Body of pancreas (tissue), 4 donors: ENCODE measurements around the gene DNMT3A. TPM values are rescaled to one million over a fixed set of nuclear protein-coding genes. Genes with fewer than 3 reads are reported as not detected.

Experiments
- ATAC-seq: fragments of 150-250 bp; one replicate; pipeline ENCODE4 v1.9.1; 2016
- DNase-seq, 4 donors: peaks; one replicate each; pipeline ENCODE4 v3.0.0-alpha.2; 2019
- H3K27ac ChIP-seq, 4 donors: fragments of 200-600 bp; sonication (generic); 1 replicate in 3 of 4; 2 replicates in 1 of 4; pipeline versions ENCODE4 v1.5.1 to v1.6.1; 2016 to 2019; ENCODE audit warnings: mild to moderate bottlenecking in 1 of 4, mixed read lengths in 1 of 4, moderate library complexity in 1 of 4
- H3K27me3 ChIP-seq, 2 donors: fragments of 200-600 bp; sonication (generic); one replicate each; pipeline ENCODE4 v1.6.0; 2016; ENCODE audit warnings: mild to moderate bottlenecking in 1 of 2
- H3K36me3 ChIP-seq, 2 donors: fragments of 200-600 bp; sonication (generic); replicated peaks in 1 of 2; 2 replicates each; pipeline ENCODE4 v1.5.1; 2016; ENCODE audit warnings: low read depth in 2 of 2; ENCODE audit not compliant: insufficient read depth in 1 of 2
- H3K4me1 ChIP-seq: fragments of 200-600 bp; sonication (generic); one replicate; pipeline ENCODE4 v1.6.0; 2016
- H3K4me3 ChIP-seq, 2 donors: fragments of 200-600 bp; sonication (generic); 1 replicate in 1 of 2; 2 replicates in 1 of 2; pipeline ENCODE4 v1.5.1; 2016 to 2019
- H3K9me3 ChIP-seq, 3 donors: fragments of 200-600 bp; sonication (generic); 1 replicate in 2 of 3; 2 replicates in 1 of 3; pipeline ENCODE4 v1.5.1; 2016
- CTCF ChIP-seq, 7 experiments: fragments of 450-650 bp in 4 of 7; fragments of 200-600 bp in 3 of 7; sonication (generic) in 3 of 7; IDR thresholded peaks; one replicate each; pipeline ENCODE4 v1.5.1; 2016 to 2019; ENCODE audit warnings: antibody characterized with exemption in 7 of 7
- POLR2A ChIP-seq, 3 donors: fragments of 450-650 bp; IDR thresholded peaks; one replicate each; pipeline ENCODE4 v1.6.1; 2016; ENCODE audit warnings: antibody characterized with exemption in 3 of 3, mild to moderate bottlenecking in 2 of 3
- WGBS, 2 donors: methylation state at CpG; one replicate each; pipeline ENCODE4 v1.1.5; 2017; 5-methylcytosine and 5-hydroxymethylcytosine counted together
- intact Hi-C: fragments of 100-400 bp; cut with DNase I; formaldehyde crosslinking; loops from one replicate; pipeline ENCODE4 v1.15.1; 2023
- total RNA-seq, 2 donors: library from RNA; depleted of rRNA; stranded (reverse); fragments of >200 nt; gene quantifications; one replicate each; pipeline ENCODE4 v1.1.0, GENCODE V29; 2016

The DNMT3A gene
- total RNA-seq, 2 donors from 2014 or later = 18.7 to 27.4 TPM

DNA sequence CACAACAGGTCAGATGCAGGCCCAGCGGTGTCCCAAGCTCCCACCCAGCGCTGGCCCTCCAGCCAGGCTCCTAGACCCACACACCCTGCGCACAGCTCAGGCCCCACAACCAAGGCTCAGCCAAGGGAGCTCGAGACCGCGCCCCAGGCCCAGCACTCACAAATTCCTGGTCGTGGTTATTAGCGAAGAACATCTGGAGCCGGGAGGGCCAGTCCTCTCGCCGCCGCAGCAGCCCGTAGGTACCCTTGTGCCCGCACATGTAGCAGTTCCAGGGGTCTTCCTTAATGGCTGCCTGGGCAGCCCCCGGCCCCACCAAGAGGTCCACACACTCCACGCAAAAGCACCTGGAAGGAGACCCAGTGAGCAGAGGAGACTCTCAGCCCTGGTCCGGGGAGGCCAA is 97.7 kb downstream of the DNMT3A start:
- TF ChIP-seq POLR2A (IDR thresholded peaks at IDR 0.05) (no peak), CTCF (IDR thresholded peaks at IDR 0.05) (no peak)
- Histone ChIP-seq H3K9me3 (no peaks in the 10 kb centered on the region), H3K36me3 (peaks cover 22 to 52% of the 10 kb centered on the region in 2 donors), H3K4me3 (no peak overlapping the region), H3K27ac (no peak overlapping the region), H3K4me1 (no peaks in the 10 kb centered on the region), H3K27me3 (no peaks in the 10 kb centered on the region)
- ATAC-seq (no peak), DNase-seq (no peak)
- 94 to 95% methylated on average over 4 to 17 of the region's 17 CpGs for WGBS, 2 donors
- intact Hi-C loops = no loop called here

GRCh38 chr2:25241452-25241851 is 100.3 kb downstream of the DNMT3A start:
- intact Hi-C loops = no loop called here
- no peak overlapping the region for H3K4me3 ChIP-seq
- H3K36me3 ChIP-seq = peaks cover 20 to 46% of the 10 kb centered on the region in 2 donors
- no peak for DNase-seq
- H3K4me1 ChIP-seq = no peaks in the 10 kb centered on the region
- no peak overlapping the region for H3K27ac ChIP-seq
- ATAC-seq = no peak
- no peaks in the 10 kb centered on the region for H3K9me3 ChIP-seq
- 93 to 97% methylated on average over 11 to 12 of the region's 13 CpGs for WGBS, 2 donors
- H3K27me3 ChIP-seq = no peaks in the 10 kb centered on the region
- no peak for TF ChIP-seq CTCF (IDR thresholded peaks at IDR 0.05)
- no peak for TF ChIP-seq POLR2A (IDR thresholded peaks at IDR 0.05)

- ATAC-seq (no peak), DNase-seq (no peak)
- Histone ChIP-seq H3K27me3 (no peaks in the 10 kb centered on the region), H3K4me3 (no peak overlapping the region), H3K36me3 (peaks cover 12 to 39% of the 10 kb centered on the region in 2 donors), H3K4me1 (no peaks in the 10 kb centered on the region), H3K9me3 (no peaks in the 10 kb centered on the region), H3K27ac (no peak overlapping the region)
- 78 to 91% methylated on average over 8 to 9 of the region's 9 CpGs for WGBS, 2 donors
- TF ChIP-seq CTCF (IDR thresholded peaks at IDR 0.05) (no peak), POLR2A (IDR thresholded peaks at IDR 0.05) (no peak)
- intact Hi-C loops = no loop called here
These were observed 101.1 kb downstream of the DNMT3A start for GRCh38 chr2:25240636-25241035.

GRCh38 chr2:25238920-25239319 is 102.8 kb downstream of the DNMT3A start:
- Histone ChIP-seq H3K36me3 (peaks cover 0 to 31% of the 10 kb centered on the region in 2 donors), H3K27me3 (no peaks in the 10 kb centered on the region), H3K4me1 (no peaks in the 10 kb centered on the region), H3K4me3 (no peak overlapping the region), H3K9me3 (no peaks in the 10 kb centered on the region), H3K27ac (no peak overlapping the region)
- ATAC-seq = no peak
- TF ChIP-seq CTCF (IDR thresholded peaks at IDR 0.05) (no peak), POLR2A (IDR thresholded peaks at IDR 0.05) (no peak)
- 95 to 98% methylated on average over 4 to 9 of the region's 9 CpGs for WGBS, 2 donors
- intact Hi-C loops = no loop called here
- DNase-seq = no peak

- no peak overlapping the region for H3K27ac ChIP-seq
- no peak for ATAC-seq
- H3K4me3 ChIP-seq = no peak overlapping the region
- H3K36me3 ChIP-seq = peaks cover 0 to 33% of the 10 kb centered on the region in 2 donors
- intact Hi-C loops = no loop called here
- no peak for DNase-seq
- H3K4me1 ChIP-seq = no peaks in the 10 kb centered on the region
- H3K27me3 ChIP-seq = no peaks in the 10 kb centered on the region
- WGBS, 2 donors = 80 to 87% methylated on average over 8 of the region's 8 CpGs
- no peaks in the 10 kb centered on the region for H3K9me3 ChIP-seq
- TF ChIP-seq POLR2A (IDR thresholded peaks at IDR 0.05) = no peak
- no peak for TF ChIP-seq CTCF (IDR thresholded peaks at IDR 0.05)
These were observed 104.0 kb downstream of the DNMT3A start for GRCh38 chr2:25237764-25238163.
